Mucosa of rectum (tissue), 2 donors: ENCODE results near the gene KCNT2.

Experiments
- H3K27ac ChIP-seq, 2 donors: one replicate each; pipeline ENCODE4 v1.7.0; 2013; ENCODE audit warnings: inconsistent platforms in 2 of 2, low read depth in 2 of 2, low read length in 2 of 2
- H3K27me3 ChIP-seq, 2 donors: one replicate each; pipeline ENCODE4 v1.7.0; 2013; ENCODE audit warnings: low read length in 2 of 2; ENCODE audit not compliant: control insufficient read depth in 2 of 2, insufficient read depth in 2 of 2
- H3K36me3 ChIP-seq, 2 donors: one replicate each; pipeline ENCODE4 v1.7.0; 2013; ENCODE audit warnings: low read length in 2 of 2; ENCODE audit not compliant: control insufficient read depth in 2 of 2, insufficient read depth in 2 of 2
- H3K4me1 ChIP-seq, 2 donors: one replicate each; pipeline ENCODE4 v1.7.0; 2013; ENCODE audit warnings: low read length in 2 of 2, mild to moderate bottlenecking in 1 of 2; ENCODE audit not compliant: control insufficient read depth in 2 of 2, insufficient read depth in 2 of 2
- H3K4me3 ChIP-seq, 2 donors: one replicate each; pipeline ENCODE4 v1.7.0; 2013; ENCODE audit warnings: low read length in 2 of 2
- H3K9ac ChIP-seq, 2 donors: one replicate each; pipeline ENCODE4 v1.7.0; 2013; ENCODE audit warnings: low read length in 2 of 2, low read depth in 1 of 2, mild to moderate bottlenecking in 1 of 2
- H3K9me3 ChIP-seq, 2 donors: one replicate each; pipeline ENCODE4 v1.7.0; 2013; ENCODE audit warnings: low read length in 2 of 2; ENCODE audit not compliant: control insufficient read depth in 2 of 2
- donor health status: healthy.
- donor health status: Normal muscosa, but diverticular disease.

The KCNT2 gene

GRCh38 chr1:196494766-196495165, 113.5 kb downstream of the KCNT2 start:
- no peaks in the 10 kb centered on the region for H3K27me3 ChIP-seq
- no peaks in the 10 kb centered on the region for H3K9me3 ChIP-seq
- H3K36me3 ChIP-seq: no peaks in the 10 kb centered on the region
- no peak overlapping the region for H3K4me3 ChIP-seq
- H3K4me1 ChIP-seq: no peaks in the 10 kb centered on the region
- H3K27ac ChIP-seq: no peak overlapping the region
- no peak overlapping the region for H3K9ac ChIP-seq

- Histone ChIP-seq H3K27me3 (no peaks in the 10 kb centered on the region), H3K9me3 (no peaks in the 10 kb centered on the region), H3K4me3 (no peak overlapping the region), H3K27ac (no peak overlapping the region), H3K36me3 (no peaks in the 10 kb centered on the region), H3K9ac (no peak overlapping the region), H3K4me1 (no peaks in the 10 kb centered on the region)
Observed at GRCh38 chr1:196493881-196494280, 114.4 kb downstream of the KCNT2 start.

GRCh38 chr1:196488579-196488978, 119.7 kb downstream of the KCNT2 start:
- Histone ChIP-seq H3K9ac (no peak overlapping the region), H3K27me3 (no peaks in the 10 kb centered on the region), H3K36me3 (no peaks in the 10 kb centered on the region), H3K9me3 (no peaks in the 10 kb centered on the region), H3K4me3 (no peak overlapping the region), H3K4me1 (no peaks in the 10 kb centered on the region), H3K27ac (no peak overlapping the region)

GRCh38 chr1:196486346-196486745, 121.9 kb downstream of the KCNT2 start:
- no peaks in the 10 kb centered on the region for H3K27me3 ChIP-seq
- no peak overlapping the region for H3K9ac ChIP-seq
- no peak overlapping the region for H3K27ac ChIP-seq
- H3K4me1 ChIP-seq: no peaks in the 10 kb centered on the region
- no peak overlapping the region for H3K4me3 ChIP-seq
- H3K9me3 ChIP-seq: no peaks in the 10 kb centered on the region
- H3K36me3 ChIP-seq: no peaks in the 10 kb centered on the region

- H3K27ac ChIP-seq: no peak overlapping the region
- no peaks in the 10 kb centered on the region for H3K27me3 ChIP-seq
- H3K4me1 ChIP-seq: no peaks in the 10 kb centered on the region
- no peak overlapping the region for H3K4me3 ChIP-seq
- no peaks in the 10 kb centered on the region for H3K9me3 ChIP-seq
- no peaks in the 10 kb centered on the region for H3K36me3 ChIP-seq
- no peak overlapping the region for H3K9ac ChIP-seq
Observed at GRCh38 chr1:196481616-196482015, 126.6 kb downstream of the KCNT2 start.

GRCh38 chr1:196477262-196477661, 131.0 kb downstream of the KCNT2 start:
- H3K4me1 ChIP-seq: no peaks in the 10 kb centered on the region
- no peaks in the 10 kb centered on the region for H3K9me3 ChIP-seq
- no peaks in the 10 kb centered on the region for H3K36me3 ChIP-seq
- H3K4me3 ChIP-seq: no peak overlapping the region
- H3K27me3 ChIP-seq: no peaks in the 10 kb centered on the region
- no peak overlapping the region for H3K9ac ChIP-seq
- no peak overlapping the region for H3K27ac ChIP-seq

GRCh38 chr1:196467230-196467925, 140.9 kb downstream of the KCNT2 start:
- H3K9ac ChIP-seq: no peak overlapping the region
- H3K36me3 ChIP-seq: no peaks in the 10 kb centered on the region
- H3K27ac ChIP-seq: no peak overlapping the region
- no peaks in the 10 kb centered on the region for H3K4me1 ChIP-seq
- H3K27me3 ChIP-seq: no peaks in the 10 kb centered on the region
- H3K4me3 ChIP-seq: no peak overlapping the region
- H3K9me3 ChIP-seq: no peaks in the 10 kb centered on the region

GRCh38 chr1:196466654-196467053, 141.6 kb downstream of the KCNT2 start:
- no peaks in the 10 kb centered on the region for H3K36me3 ChIP-seq
- H3K9me3 ChIP-seq: no peaks in the 10 kb centered on the region
- no peak overlapping the region for H3K9ac ChIP-seq
- no peaks in the 10 kb centered on the region for H3K27me3 ChIP-seq
- H3K4me1 ChIP-seq: no peaks in the 10 kb centered on the region
- no peak overlapping the region for H3K4me3 ChIP-seq
- no peak overlapping the region for H3K27ac ChIP-seq

GRCh38 chr1:196466166-196466565, 142.1 kb downstream of the KCNT2 start:
- no peak overlapping the region for H3K9ac ChIP-seq
- H3K27ac ChIP-seq: no peak overlapping the region
- no peaks in the 10 kb centered on the region for H3K27me3 ChIP-seq
- H3K36me3 ChIP-seq: no peaks in the 10 kb centered on the region
- no peak overlapping the region for H3K4me3 ChIP-seq
- no peaks in the 10 kb centered on the region for H3K9me3 ChIP-seq
- H3K4me1 ChIP-seq: no peaks in the 10 kb centered on the region

- no peaks in the 10 kb centered on the region for H3K9me3 ChIP-seq
- no peaks in the 10 kb centered on the region for H3K36me3 ChIP-seq
- no peak overlapping the region for H3K4me3 ChIP-seq
- H3K27ac ChIP-seq: no peak overlapping the region
- H3K9ac ChIP-seq: no peak overlapping the region
- no peaks in the 10 kb centered on the region for H3K4me1 ChIP-seq
- no peaks in the 10 kb centered on the region for H3K27me3 ChIP-seq
Observed at GRCh38 chr1:196464480-196464941, 143.7 kb downstream of the KCNT2 start.
